NCI-H146 treated with DMSO at 0.1 percent for 48 hours (cell line): Measurements from ENCODE around the gene ARHGEF9.
"Not testable (repeated sequence)": the region's sequence is repeated elsewhere in the genome, so short reads cannot be mapped to it uniquely, and the experiment has no call there.

Experiments used
- DNase-seq: peaks from one replicate; lab custom pipeline; 2025; ENCODE audit not compliant: unreplicated experiment; lab: John Stamatoyannopoulos, UW

The ARHGEF9 gene

GRCh38 chrX:63784902-63785707, at the start of gene ARHGEF9:
Gene ARHGEF9, minus strand, starts transcription at chrX:63785214. Its CDS starts 69 bp downstream, at chrX:63785145.
- DNase-seq: no peak

- not testable (repeated sequence) for DNase-seq
Measured at GRCh38 chrX:63825446-63825845, 40.4 kb upstream of the ARHGEF9 start.

GRCh38 chrX:63818156-63818555, 33.1 kb upstream of the ARHGEF9 start:
- DNase-seq: no peak

GRCh38 chrX:63817696-63818095, 32.7 kb upstream of the ARHGEF9 start:
- no peak for DNase-seq

- DNase-seq: no peak
Measured at GRCh38 chrX:63812823-63813222, 27.8 kb upstream of the ARHGEF9 start.

- DNase-seq: no peak
Measured at GRCh38 chrX:63810746-63811145, 25.7 kb upstream of the ARHGEF9 start.

GRCh38 chrX:63809173-63809572, 24.2 kb upstream of the ARHGEF9 start:
- no peak for DNase-seq

- DNase-seq: not testable (repeated sequence)
Measured at GRCh38 chrX:63795406-63795805, 10.4 kb upstream of the ARHGEF9 start.

GRCh38 chrX:63785708-63786040, 660 bp upstream of the ARHGEF9 start:
- no peak for DNase-seq

GRCh38 chrX:63784346-63784901, 590 bp downstream of the ARHGEF9 start:
- DNase-seq: no peak

- DNase-seq: no peak
Measured at GRCh38 chrX:63782515-63782914, 2.5 kb downstream of the ARHGEF9 start.

GRCh38 chrX:63768760-63769159, 16.3 kb downstream of the ARHGEF9 start:
- no peak for DNase-seq

GRCh38 chrX:63765712-63766111, 19.3 kb downstream of the ARHGEF9 start:
- DNase-seq: no peak

GRCh38 chrX:63764946-63765345, 20.1 kb downstream of the ARHGEF9 start:
- DNase-seq: no peak

GRCh38 chrX:63761639-63762038, 23.4 kb downstream of the ARHGEF9 start:
- DNase-seq: no peak

GRCh38 chrX:63758011-63758410, 27.0 kb downstream of the ARHGEF9 start:
- no peak for DNase-seq

GRCh38 chrX:63755892-63756291, 29.1 kb downstream of the ARHGEF9 start:
- no peak for DNase-seq

- DNase-seq: peak; percentile 66
Measured at GRCh38 chrX:63754860-63755579, 30.0 kb downstream of the ARHGEF9 start.

GRCh38 chrX:63754136-63754859, 30.7 kb downstream of the ARHGEF9 start:
- DNase-seq: no peak

GRCh38 chrX:63751481-63751880, 33.5 kb downstream of the ARHGEF9 start:
- DNase-seq: no peak

GRCh38 chrX:63750811-63751210, 34.2 kb downstream of the ARHGEF9 start:
- no peak for DNase-seq
